HG03378 (cell line): Measurements from ENCODE around the gene MEAK7.

Experiments used
- ATAC-seq: cut with Tn5 transposase; IDR thresholded peaks from one replicate; pipeline ENCODE4 v1.9.1; 2021; ENCODE audit warnings: mild to moderate bottlenecking, moderate library complexity; ENCODE audit not compliant: unreplicated experiment

The MEAK7 gene

GRCh38 chr16:84495506-84495905 lies 9.0 kb downstream of the MEAK7 start:
- no peak for ATAC-seq

DNA sequence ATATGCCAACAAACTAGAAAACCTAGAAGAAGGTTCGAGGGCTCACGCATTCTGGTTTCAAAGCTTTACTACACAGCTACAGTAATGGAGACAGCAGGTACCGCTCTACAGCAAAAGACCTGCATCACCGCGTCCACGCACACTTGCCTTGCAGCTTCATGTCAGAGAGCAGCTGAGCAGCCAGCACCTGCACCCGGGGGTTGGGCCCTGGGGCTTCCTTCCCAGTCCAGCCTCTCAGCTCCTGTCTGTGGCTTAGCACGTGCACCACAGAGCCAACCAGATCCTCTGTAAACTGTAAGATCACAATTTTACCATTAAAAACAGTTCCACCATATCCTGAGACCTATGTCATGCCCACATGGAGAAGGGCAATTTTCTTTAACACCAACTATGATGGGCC lies 15.3 kb downstream of the MEAK7 start:
- no peak for ATAC-seq

- ATAC-seq: no peak
These were observed 17.1 kb downstream of the MEAK7 start for GRCh38 chr16:84487358-84487757.

- no peak for ATAC-seq
These were observed 17.8 kb downstream of the MEAK7 start for GRCh38 chr16:84486551-84487235.

GRCh38 chr16:84486126-84486525 lies 18.3 kb downstream of the MEAK7 start:
- no peak for ATAC-seq

DNA sequence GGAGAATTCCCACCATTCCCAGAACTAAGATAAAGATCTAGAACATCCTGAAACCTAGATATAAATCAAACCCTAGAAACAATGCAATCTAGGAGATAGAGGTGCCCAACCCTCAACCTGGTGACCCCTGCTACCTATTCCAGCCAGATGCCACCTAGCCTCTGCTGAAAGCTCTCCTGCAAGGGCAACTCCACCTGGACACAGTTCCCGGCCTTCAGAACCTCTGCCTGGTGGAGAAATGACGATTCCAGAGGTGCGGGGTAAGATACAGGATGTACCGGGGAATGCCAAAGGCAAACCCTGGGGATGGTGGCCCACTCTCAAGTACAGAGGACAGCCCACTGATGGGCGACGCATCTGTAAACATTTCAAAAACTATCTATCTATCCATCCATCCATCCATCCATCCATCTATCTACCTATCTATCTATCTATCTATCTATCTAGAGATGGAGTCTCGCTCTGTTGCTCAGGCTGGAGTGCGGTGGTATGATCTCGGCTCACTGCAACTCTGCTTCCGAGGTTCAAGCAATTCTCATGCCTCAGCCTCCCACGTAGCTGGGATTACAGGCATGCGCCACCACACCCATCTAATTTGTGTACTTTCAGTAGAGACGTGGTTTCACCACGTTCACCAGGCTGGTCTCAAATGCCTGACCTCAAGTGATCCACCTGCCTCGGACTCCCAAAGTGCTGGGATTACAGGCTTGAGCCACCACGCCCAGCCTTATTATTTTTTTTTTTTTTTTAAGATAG lies 19.0 kb downstream of the MEAK7 start:
- ATAC-seq: no peak

DNA sequence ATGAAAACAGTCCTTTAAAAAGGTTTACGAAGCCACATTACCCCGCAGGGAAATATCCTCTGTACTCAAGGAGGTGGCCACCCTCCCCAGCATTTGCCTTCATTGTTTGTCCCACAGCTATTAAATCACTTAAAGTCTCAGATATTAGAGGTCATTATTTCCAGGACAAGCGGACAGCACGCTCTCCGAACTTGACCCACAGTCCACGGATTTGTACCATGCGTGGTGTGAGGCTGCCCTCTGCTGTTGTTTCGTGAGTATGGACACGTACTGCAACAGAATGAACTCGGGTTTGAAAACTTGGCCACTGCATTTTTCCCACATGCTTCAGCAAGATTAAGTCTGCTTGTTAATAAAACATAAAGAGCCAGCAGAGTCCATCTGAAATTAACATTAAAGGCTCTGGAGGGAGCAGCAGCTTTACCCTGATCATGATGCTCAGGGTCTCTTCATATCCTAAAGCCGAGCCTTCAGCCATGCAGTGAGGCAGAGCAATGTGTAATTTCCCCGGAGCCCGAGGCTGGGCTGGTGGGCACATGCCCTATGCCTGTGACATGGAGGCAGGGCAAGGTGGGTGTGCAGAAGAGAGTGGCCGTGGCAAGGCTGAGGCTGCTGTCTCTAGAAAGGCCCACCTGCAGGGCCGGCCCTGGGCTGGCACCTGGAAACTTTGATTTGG lies 19.7 kb downstream of the MEAK7 start:
- ATAC-seq: no peak

DNA sequence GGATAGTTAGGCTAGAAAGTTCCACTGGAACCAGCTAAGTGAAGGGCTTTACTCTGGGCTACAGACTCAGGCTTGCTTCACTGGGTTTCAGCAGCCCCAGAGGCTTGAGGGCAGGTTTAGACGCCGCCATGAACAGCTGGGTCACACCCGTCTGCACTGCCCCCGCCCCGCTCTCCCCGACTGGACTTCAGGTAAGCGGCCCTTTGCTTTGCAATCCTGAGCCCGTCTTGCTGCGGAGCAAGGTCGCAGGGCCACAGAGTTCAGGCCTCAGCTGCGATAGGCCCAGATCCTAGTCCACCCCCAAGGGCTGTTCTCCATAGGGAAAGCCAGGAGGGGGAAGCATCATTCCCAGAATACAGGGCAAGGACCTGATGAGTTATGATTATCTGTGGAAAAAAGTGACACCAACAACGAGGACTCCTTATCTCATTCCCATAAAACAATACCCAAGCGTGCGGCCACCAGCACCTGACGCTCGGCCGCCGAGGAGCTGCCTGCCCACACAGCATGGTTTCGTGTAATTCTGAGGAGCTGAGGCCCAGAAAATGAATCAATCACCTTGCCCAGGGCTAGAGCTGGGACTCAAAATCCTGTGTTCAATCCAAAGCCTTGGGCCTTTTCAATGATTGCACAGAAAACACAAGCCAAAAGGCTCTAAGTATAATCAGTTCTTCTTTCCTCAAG lies 20.4 kb downstream of the MEAK7 start:
- ATAC-seq: no peak

DNA sequence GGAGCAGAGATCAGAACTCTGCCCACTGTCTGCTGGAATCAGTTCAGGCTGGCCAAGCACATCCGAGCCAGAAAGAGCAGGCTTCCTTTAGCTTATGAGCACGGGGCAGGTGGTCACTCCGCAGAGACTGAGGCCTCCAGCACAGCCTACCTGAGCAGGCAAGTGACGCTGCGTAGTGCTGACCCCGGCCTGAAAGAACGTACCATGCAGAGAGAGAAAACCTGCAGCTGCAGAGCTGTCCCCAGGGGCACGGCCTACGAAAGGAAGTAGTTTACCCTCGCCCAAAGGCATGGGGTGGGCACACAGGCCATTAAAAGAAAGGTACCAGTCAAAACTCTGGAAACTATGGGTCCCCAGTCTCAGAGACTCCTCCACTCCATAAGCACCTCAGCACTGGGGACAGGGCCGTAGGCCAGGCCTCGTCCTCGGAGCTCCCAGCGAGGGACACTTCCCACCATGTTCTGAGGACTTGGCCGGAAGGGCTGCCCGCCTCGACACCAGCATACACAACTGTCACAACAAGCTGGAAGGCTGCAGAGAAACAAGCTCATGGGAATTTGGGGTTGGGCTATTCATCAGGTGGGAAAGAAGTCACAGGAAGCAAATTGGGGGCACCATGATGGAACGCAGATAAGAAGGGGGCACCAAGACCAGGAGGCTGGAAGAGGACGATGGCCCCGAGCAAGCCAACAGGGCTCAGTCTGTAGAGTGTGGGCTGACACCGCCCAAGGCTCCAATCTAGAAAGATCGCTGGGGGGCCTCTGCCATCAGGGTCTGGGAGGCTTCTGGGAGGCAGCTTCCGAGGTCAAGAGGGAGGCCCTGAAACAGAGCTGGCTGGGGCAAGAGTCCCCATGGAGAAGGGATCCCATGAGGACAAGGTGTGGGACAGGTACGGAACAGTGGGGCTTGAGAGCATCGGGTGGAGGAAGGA lies 21.2 kb downstream of the MEAK7 start:
- ATAC-seq: no peak

- no peak for ATAC-seq
These were observed 22.2 kb downstream of the MEAK7 start for GRCh38 chr16:84482001-84482891.

GRCh38 chr16:84481051-84481735 lies 23.3 kb downstream of the MEAK7 start:
- ATAC-seq: no peak

- no peak for ATAC-seq
These were observed 24.6 kb downstream of the MEAK7 start for GRCh38 chr16:84479716-84480450.

DNA sequence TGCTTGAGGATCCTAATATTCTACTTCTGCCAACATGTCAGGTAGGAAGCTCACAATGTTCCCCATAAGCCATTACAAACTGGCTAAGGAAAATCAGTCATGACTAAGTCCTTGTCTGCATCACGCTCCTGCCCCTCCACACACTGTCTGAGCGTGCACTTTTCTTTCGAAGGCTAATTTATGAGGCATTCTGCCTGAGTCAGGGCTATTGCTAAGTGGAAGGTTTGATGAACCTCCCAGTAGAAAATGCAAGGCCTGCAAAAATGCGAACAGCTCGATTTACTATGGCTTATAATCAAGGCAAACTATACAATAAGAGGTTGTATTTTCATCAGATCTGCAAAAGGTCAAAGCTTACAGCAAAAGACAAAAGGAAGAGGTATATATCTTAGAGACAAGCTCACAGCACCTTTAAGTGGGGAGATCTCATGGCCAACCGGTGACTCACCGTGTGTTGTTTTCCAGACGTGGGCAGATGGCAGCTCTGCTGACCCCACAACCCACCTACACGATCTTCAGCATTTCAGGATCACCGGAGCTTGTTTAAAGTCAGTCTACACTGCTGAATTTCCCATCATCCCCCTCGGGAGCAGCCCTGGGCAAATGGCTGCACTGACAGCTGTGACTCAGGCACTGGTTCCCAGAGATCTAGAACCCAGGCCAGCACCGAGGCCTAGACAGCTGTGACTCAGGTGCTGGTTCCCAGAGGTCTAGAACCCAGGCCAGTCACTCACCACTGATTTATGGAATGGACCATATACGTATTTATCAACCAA lies 26.1 kb downstream of the MEAK7 start:
- ATAC-seq: no peak

- ATAC-seq: no peak
These were observed 26.8 kb downstream of the MEAK7 start for GRCh38 chr16:84477661-84478060.

DNA sequence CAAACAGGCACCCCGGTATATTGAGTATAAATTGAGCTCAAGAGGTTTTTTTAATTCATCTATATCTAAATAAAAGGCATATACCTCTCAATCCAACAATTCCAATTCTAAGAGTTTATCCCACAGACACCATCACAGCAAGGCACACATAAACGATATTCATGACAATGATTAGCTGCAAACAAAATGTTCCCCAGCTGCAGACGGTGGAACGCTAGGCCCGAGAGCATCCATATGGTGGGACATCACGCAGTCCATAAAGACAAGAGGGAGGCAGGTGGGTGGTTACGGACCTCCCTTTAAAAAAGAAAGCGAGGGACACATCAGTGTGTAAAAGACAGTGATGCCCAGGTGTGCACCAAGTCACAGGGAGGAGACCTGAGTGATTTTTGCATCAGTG lies 28.1 kb downstream of the MEAK7 start:
- ATAC-seq: no peak

DNA sequence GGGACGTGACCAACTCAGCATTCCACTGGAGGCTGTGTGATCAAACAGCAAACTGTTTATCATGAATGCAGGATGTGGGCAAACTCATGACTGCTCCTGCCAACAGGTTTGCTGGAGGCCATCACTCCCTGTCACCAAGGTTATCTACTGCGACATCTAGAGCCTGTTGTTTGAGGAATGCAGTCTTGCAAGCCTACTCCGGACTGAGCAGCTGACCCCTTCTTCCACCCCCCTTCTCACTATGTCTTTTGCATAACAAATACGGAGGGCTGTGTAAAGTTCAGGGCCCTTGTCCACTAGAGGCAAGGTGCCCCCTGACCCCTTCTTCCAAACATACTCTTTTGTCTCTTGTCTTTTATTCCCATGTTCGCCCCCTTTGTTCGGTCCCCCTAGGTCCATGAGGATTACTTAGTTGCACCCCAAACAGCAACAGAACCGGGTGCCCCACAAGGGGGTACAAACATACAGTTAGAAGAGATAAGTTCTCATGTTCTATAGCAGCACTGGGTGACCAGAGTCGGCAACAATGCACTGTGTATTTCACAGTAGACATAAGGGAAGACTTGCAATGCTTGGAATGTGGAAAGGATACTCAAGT lies 28.7 kb downstream of the MEAK7 start:
- ATAC-seq: no peak

DNA sequence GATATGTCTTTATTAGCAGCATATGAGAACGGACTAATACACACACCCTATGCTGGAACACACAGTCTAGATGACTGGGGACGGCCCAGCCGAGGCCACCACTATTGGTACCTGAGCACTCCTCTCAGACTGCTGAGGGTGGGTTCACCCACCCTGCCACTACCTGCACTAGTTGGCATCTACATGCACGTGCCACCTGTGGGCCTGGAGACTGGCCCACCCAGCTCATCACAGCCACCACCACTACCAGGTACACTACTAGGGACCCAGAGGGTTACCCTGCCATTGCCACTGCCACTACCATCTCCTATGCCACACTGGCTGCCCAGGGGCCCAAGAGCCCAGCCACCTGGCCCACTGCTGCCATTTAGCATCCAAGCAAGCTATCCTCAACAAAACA lies 32.5 kb downstream of the MEAK7 start:
- no peak for ATAC-seq
